Lower lobe of right lung (tissue), 2 donors: Measurements from ENCODE around the gene SLC30A3. TPM values are rescaled to one million over a fixed set of nuclear protein-coding genes. Genes with fewer than 3 reads are reported as not detected.

Experiments
- ATAC-seq, 2 donors: fragments of 200-7000 bp; cut with Tn5 transposase; one replicate each; pipeline ENCODE4 v1.9.1; 2020 to 2022; ENCODE audit warnings: mild to moderate bottlenecking in 2 of 2, moderate library complexity in 2 of 2
- DNase-seq: peaks from one replicate; pipeline ENCODE4 v3.0.0-alpha.2; 2020
- H3K27ac ChIP-seq: fragments of 200-600 bp; one replicate; pipeline ENCODE4 v1.8.0; 2022
- H3K27me3 ChIP-seq: fragments of 200-600 bp; one replicate; pipeline ENCODE4 v1.8.0; 2022; ENCODE audit warnings: low read depth
- H3K36me3 ChIP-seq: fragments of 200-600 bp; one replicate; pipeline ENCODE4 v1.8.0; 2022; ENCODE audit warnings: mild to moderate bottlenecking
- H3K4me1 ChIP-seq: fragments of 200-600 bp; one replicate; pipeline ENCODE4 v1.8.0; 2022
- H3K4me3 ChIP-seq: fragments of 200-600 bp; one replicate; pipeline ENCODE4 v1.8.0; 2022; ENCODE audit warnings: mild to moderate bottlenecking
- H3K9me3 ChIP-seq: fragments of 200-600 bp; one replicate; pipeline ENCODE4 v1.8.0; 2022
- intact Hi-C: fragments of 100-400 bp; cut with DNase I; formaldehyde crosslinking; loops from one replicate; pipeline ENCODE4 v1.11.0; 2022
- total RNA-seq: library from RNA; stranded (reverse); fragmentation: NEBNext Ultra II Directional; extraction: Animal tissue kit (Norgen Biotek cat#: 25700); gene quantifications from one replicate; pipeline ENCODE4 v1.2.1, GENCODE V29; 2021
- TF ChIP-seq, protein P1 (sequence below): fragments of 200-600 bp; IDR thresholded peaks from one replicate; pipeline ENCODE4 v1.8.0; 2022; ENCODE audit warnings: antibody characterized with exemption, mild to moderate bottlenecking
- donor health status: DM: no; HTN: yes; CAD: no; lungs with severe emphysema.

Gene SLC30A3
- total RNA-seq, 1 donor from 2014 or later = 0.80 TPM

GRCh38 chr2:27208486-27209050, 54.3 kb downstream of the SLC30A3 start:
- DNase-seq (no peak), ATAC-seq (no peak)
- intact Hi-C loops = no loop called here
- TF ChIP-seq, protein P1, sequence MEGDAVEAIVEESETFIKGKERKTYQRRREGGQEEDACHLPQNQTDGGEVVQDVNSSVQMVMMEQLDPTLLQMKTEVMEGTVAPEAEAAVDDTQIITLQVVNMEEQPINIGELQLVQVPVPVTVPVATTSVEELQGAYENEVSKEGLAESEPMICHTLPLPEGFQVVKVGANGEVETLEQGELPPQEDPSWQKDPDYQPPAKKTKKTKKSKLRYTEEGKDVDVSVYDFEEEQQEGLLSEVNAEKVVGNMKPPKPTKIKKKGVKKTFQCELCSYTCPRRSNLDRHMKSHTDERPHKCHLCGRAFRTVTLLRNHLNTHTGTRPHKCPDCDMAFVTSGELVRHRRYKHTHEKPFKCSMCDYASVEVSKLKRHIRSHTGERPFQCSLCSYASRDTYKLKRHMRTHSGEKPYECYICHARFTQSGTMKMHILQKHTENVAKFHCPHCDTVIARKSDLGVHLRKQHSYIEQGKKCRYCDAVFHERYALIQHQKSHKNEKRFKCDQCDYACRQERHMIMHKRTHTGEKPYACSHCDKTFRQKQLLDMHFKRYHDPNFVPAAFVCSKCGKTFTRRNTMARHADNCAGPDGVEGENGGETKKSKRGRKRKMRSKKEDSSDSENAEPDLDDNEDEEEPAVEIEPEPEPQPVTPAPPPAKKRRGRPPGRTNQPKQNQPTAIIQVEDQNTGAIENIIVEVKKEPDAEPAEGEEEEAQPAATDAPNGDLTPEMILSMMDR = no peak
- Histone ChIP-seq H3K4me1 (peaks cover 15% of the 10 kb centered on the region), H3K27me3 (no peaks in the 10 kb centered on the region), H3K9me3 (no peaks in the 10 kb centered on the region), H3K4me3 (no peak overlapping the region), H3K27ac (no peak overlapping the region), H3K36me3 (peaks cover 65% of the 10 kb centered on the region)

DNA sequence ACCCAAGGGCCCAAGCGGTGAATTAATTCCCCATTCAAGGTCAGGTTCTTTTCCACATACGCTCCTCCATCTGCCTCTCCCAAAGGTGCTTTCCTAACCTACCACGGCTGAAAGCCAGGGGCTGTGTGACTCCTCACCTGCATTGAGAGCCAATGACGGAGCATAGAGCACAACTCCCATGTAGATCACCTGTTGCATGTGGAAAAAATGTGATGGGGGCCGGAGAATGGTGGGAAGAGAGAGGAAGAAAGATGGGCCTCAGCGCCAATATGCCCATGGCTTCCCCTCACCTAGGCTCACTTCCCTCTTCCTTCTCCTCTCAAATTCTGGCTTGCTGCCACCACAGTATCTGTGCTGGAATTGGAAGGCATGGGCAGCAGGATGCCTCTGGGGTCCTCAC, 56.5 kb downstream of the SLC30A3 start:
- ATAC-seq (no peak), DNase-seq (no peak)
- TF ChIP-seq, protein P1 = no peak
- no peak overlapping the region for H3K27ac ChIP-seq
- H3K9me3 ChIP-seq = no peaks in the 10 kb centered on the region
- H3K4me1 ChIP-seq = peaks cover 5% of the 10 kb centered on the region
- peaks cover 87% of the 10 kb centered on the region for H3K36me3 ChIP-seq
- no peak overlapping the region for H3K4me3 ChIP-seq
- intact Hi-C loops = no loop called here
- H3K27me3 ChIP-seq = no peaks in the 10 kb centered on the region

- TF ChIP-seq, protein P1 = no peak
- Histone ChIP-seq H3K9me3 (no peaks in the 10 kb centered on the region), H3K4me1 (no peaks in the 10 kb centered on the region), H3K36me3 (peaks cover 93% of the 10 kb centered on the region), H3K27me3 (no peaks in the 10 kb centered on the region), H3K27ac (no peak overlapping the region), H3K4me3 (no peak overlapping the region)
- DNase-seq (no peak), ATAC-seq (no peak)
- intact Hi-C loops = no loop called here
Measured at GRCh38 chr2:27205206-27205605, 57.6 kb downstream of the SLC30A3 start.

GRCh38 chr2:27204566-27204965, 58.3 kb downstream of the SLC30A3 start:
- no peaks in the 10 kb centered on the region for H3K27me3 ChIP-seq
- no peak overlapping the region for H3K4me3 ChIP-seq
- no peaks in the 10 kb centered on the region for H3K9me3 ChIP-seq
- intact Hi-C loops = no loop called here
- TF ChIP-seq, protein P1 = no peak
- DNase-seq = no peak
- no peaks in the 10 kb centered on the region for H3K4me1 ChIP-seq
- ATAC-seq = no peak
- H3K27ac ChIP-seq = no peak overlapping the region
- peaks cover 92% of the 10 kb centered on the region for H3K36me3 ChIP-seq

- H3K27me3 ChIP-seq = no peaks in the 10 kb centered on the region
- intact Hi-C loops = no loop called here
- no peak for DNase-seq
- H3K36me3 ChIP-seq = peaks cover 85% of the 10 kb centered on the region
- no peaks in the 10 kb centered on the region for H3K9me3 ChIP-seq
- no peak for ATAC-seq
- H3K4me1 ChIP-seq = no peaks in the 10 kb centered on the region
- TF ChIP-seq, protein P1 = no peak
- H3K27ac ChIP-seq = no peak overlapping the region
- H3K4me3 ChIP-seq = no peak overlapping the region
Measured at GRCh38 chr2:27203741-27204140, 59.1 kb downstream of the SLC30A3 start.

Other genes starting within 250 kb of the SLC30A3 start
- gene TMEM214, start 230.1 kb downstream of the SLC30A3 start, total RNA-seq = 62.9 TPM
- gene AGBL5, start 211.4 kb downstream of the SLC30A3 start, total RNA-seq = 18.9 TPM
- 243 TPM for gene OST4, start 191.4 kb downstream of the SLC30A3 start, total RNA-seq
- 56.3 TPM for gene EMILIN1, start 184.4 kb downstream of the SLC30A3 start, total RNA-seq
- gene KHK, start 176.3 kb downstream of the SLC30A3 start, total RNA-seq = 5.1 TPM
- gene CGREF1, start 143.9 kb downstream of the SLC30A3 start, total RNA-seq = 0.74 TPM
- 0.21 TPM for gene ABHD1, start 139.2 kb downstream of the SLC30A3 start, total RNA-seq
- gene PREB, start 128.4 kb downstream of the SLC30A3 start, total RNA-seq = 37.7 TPM
- not detected for gene PRR30, start 123.6 kb downstream of the SLC30A3 start, total RNA-seq
- 1.2 TPM for gene TCF23, start 114.0 kb downstream of the SLC30A3 start, total RNA-seq
- 102 TPM for gene ATRAID, start 51.0 kb downstream of the SLC30A3 start, total RNA-seq
- gene SLC5A6, start 50.8 kb downstream of the SLC30A3 start, total RNA-seq = 20.8 TPM
- gene CAD, start 45.7 kb downstream of the SLC30A3 start, total RNA-seq = 28.8 TPM
- gene DNAJC5G, start 12.4 kb upstream of the SLC30A3 start, total RNA-seq = not detected
- gene TRIM54, start 19.4 kb upstream of the SLC30A3 start, total RNA-seq = not detected
- 4.0 TPM for gene UCN, start 45.4 kb upstream of the SLC30A3 start, total RNA-seq
- gene MPV17, start 60.0 kb upstream of the SLC30A3 start, total RNA-seq = 79.2 TPM
- 56.4 TPM for gene GTF3C2, start 93.7 kb upstream of the SLC30A3 start, total RNA-seq
- 32.9 TPM for gene EIF2B4, start 107.3 kb upstream of the SLC30A3 start, total RNA-seq
- 107 TPM for gene SNX17, start 107.6 kb upstream of the SLC30A3 start, total RNA-seq
- 13.9 TPM for gene ZNF513, start 117.7 kb upstream of the SLC30A3 start, total RNA-seq
- 52.0 TPM for gene PPM1G, start 146.5 kb upstream of the SLC30A3 start, total RNA-seq
- 66.5 TPM for gene NRBP1, start 165.6 kb upstream of the SLC30A3 start, total RNA-seq
- gene KRTCAP3, start 179.3 kb upstream of the SLC30A3 start, total RNA-seq = 18.8 TPM
- 38.1 TPM for gene IFT172, start 226.7 kb upstream of the SLC30A3 start, total RNA-seq
- 1.6 TPM for gene FNDC4, start 232.2 kb upstream of the SLC30A3 start, total RNA-seq
- 0.44 TPM for gene GCKR, start 233.8 kb upstream of the SLC30A3 start, total RNA-seq